SH-SY5Y (cell line): ENCODE data around the gene SCPEP1.

ENCODE experiments used
- GATA2 ChIP-seq: IDR thresholded peaks from 2 replicates; pipeline ENCODE4 v1.6.1; 2011; ENCODE audit warnings: mild to moderate bottlenecking, low read depth, low read length
- GATA3 ChIP-seq: IDR thresholded peaks from 2 replicates; pipeline ENCODE4 v1.6.1; 2011; ENCODE audit warnings: low read depth, mild to moderate bottlenecking, low read length, moderate library complexity

- TF ChIP-seq GATA2: no peak
- TF ChIP-seq GATA3: no peak
Observed at GRCh38 chr17:56988901-56989572, 11.1 kb downstream of the SCPEP1 start.
